ENCODE results near the gene SLC24A1.

SLC24A1 gene

GRCh38 chr15:65653341-65653740 is 31.6 kb downstream of the SLC24A1 start:
- no peak for DNase-seq (ENCODE audit: low spot score)

- no peak for DNase-seq (ENCODE audit: low spot score)
Measured at GRCh38 chr15:65653801-65654521, 32.2 kb downstream of the SLC24A1 start.

GRCh38 chr15:65655026-65655425 is 33.3 kb downstream of the SLC24A1 start:
- DNase-seq (ENCODE audit: low spot score) = no peak

GRCh38 chr15:65655457-65655856 is 33.7 kb downstream of the SLC24A1 start:
- DNase-seq (ENCODE audit: low spot score) = no peak

- DNase-seq (ENCODE audit: low spot score) = no peak
Measured at GRCh38 chr15:65659502-65660052, 37.8 kb downstream of the SLC24A1 start.

- DNase-seq (ENCODE audit: low spot score) = no peak
Measured at GRCh38 chr15:65660927-65661326, 39.2 kb downstream of the SLC24A1 start.

DNA sequence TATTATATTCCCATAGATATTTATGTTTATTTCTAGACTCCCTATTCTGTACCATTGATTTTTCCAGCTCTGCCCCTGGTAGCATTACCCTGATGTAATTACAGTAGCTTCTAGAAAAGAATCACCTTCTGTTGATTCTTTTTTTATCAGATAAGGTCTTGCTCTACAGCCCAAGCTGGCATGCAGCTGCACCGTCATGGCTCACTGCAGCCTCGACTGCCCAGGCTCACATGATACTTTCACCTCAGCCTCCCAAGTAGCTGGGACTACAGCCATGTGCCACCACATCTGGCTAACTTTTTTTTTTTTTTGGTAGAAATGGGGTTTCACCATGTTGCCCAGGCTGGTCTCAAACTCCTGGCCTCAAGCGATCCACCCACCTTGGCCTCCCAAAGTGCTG is 41.8 kb downstream of the SLC24A1 start:
- no peak for DNase-seq (ENCODE audit: low spot score)

GRCh38 chr15:65666257-65666656 is 44.5 kb downstream of the SLC24A1 start:
- DNase-seq (ENCODE audit: low spot score) = no peak

DNA sequence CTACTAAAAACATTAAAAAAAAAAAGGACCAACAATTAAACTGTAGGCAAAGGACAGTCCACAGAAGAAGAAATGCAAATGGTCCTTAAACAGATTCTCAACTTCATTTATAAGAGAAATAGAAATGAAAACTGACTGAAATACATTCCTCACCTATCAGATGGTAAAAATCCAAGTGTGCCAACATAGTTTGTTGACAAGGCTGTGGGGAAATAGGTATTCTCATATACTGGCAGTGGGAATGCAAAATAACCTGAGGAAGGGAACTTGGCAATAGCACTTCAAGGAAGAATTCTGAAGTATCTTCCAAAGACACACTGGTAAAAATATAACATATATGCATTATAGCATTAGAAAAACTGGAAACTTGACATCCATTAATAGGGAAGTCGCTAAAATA is 53.8 kb downstream of the SLC24A1 start:
- DNase-seq (ENCODE audit: low spot score) = no peak

- DNase-seq (ENCODE audit: low spot score) = no peak
Measured at GRCh38 chr15:65676123-65676522, 54.4 kb downstream of the SLC24A1 start.

DNA sequence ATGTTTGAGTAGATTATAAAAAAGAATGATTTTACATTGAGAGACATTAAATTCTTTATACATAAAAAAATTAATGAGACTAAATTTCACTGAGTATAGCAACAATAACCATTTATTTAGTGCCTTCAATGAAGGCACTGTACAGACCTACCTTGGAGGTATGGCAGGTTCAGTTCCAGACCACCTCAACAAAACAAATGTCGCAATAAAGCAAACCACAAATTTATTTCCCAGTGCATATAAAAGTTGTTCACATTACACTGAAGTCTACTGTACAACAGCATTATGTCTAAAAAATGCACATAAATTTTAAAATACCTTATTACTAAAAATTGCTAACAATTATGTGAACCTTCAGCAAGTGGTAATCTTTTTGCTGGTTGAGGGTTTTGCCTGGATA is 58.8 kb downstream of the SLC24A1 start:
- DNase-seq (ENCODE audit: low spot score) = no peak

DNA sequence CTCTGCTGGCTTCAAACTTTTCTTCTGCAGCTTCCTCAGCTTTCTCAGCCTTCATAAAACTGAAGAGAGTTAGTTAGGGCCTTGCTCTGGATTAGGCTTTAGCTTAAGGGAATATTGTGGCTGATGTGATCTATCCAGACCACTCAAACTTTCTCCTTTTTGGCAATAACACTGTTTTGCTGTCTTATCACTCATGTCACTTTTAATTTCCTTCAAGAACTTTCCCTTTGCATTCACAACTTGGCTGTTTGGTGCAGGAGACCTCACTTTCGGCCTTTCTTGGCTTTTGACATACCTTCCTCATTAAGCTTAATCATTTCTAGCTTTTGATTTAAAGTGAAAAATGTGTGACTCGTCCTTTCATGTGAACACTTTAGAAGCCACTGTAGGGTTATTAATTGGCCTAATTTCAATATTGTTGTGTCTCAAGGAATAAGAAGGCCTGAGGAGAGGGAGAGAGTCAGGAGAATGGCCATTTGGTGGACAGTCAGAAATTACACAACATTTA is 60.7 kb downstream of the SLC24A1 start:
- no peak for DNase-seq (ENCODE audit: low spot score)

GRCh38 chr15:65688462-65688861 is 66.7 kb downstream of the SLC24A1 start:
- DNase-seq (ENCODE audit: low spot score) = no peak

GRCh38 chr15:65690173-65690572 is 68.4 kb downstream of the SLC24A1 start:
- no peak for DNase-seq (ENCODE audit: low spot score)

GRCh38 chr15:65690778-65691177 is 69.0 kb downstream of the SLC24A1 start:
- DNase-seq (ENCODE audit: low spot score) = no peak

GRCh38 chr15:65695081-65695480 is 73.3 kb downstream of the SLC24A1 start:
- DNase-seq (ENCODE audit: low spot score) = no peak

Measured in CD4-positive, alpha-beta T cell treated with Interleukin-6 at 100 ng/mL for 8 hours (primary cell).